ENCODE measurements around the gene KCNN1.

KCNN1 gene

GRCh38 chr19:17999684-18000479, 33.0 kb downstream of the KCNN1 start:
- no peak overlapping the region for H3K18ac ChIP-seq (ENCODE audit: low read length)
- no peak overlapping the region for H2BK12ac ChIP-seq (ENCODE audit: low read length)
- no peak overlapping the region for H3K4me2 ChIP-seq (ENCODE audit: low read length)
- no peak overlapping the region for H2AK5ac ChIP-seq (ENCODE audit: low read length)
- DNase-seq, result no peak
- no peak overlapping the region for H3K9ac ChIP-seq (ENCODE audit: low read length)
- no peak overlapping the region for H3K4ac ChIP-seq (ENCODE audit: low read depth, low read length)
- H3K36me3 ChIP-seq (ENCODE audit: control insufficient read depth in 1 of 2, insufficient read depth in 2 of 2, low read length in 2 of 2), result no peaks in the 10 kb centered on the region
- no peaks in the 10 kb centered on the region for H3K79me2 ChIP-seq (ENCODE audit: control insufficient read depth, insufficient read depth, low read length, poor library complexity)
- H3K27me3 ChIP-seq (ENCODE audit: insufficient read depth, low read length), result peaks cover 3% of the 10 kb centered on the region
- no peak overlapping the region for H2BK5ac ChIP-seq (ENCODE audit: low read depth, low read length, poor library complexity)
- no peak overlapping the region for H3K27ac ChIP-seq (ENCODE audit: low read depth, low read length)
- H2AFZ ChIP-seq (ENCODE audit: insufficient read depth, low read length, poor library complexity), result no peak overlapping the region
- H3K14ac ChIP-seq (ENCODE audit: low read length), result no peak overlapping the region
- H3K4me1 ChIP-seq (ENCODE audit: control insufficient read depth in 1 of 2, insufficient read depth in 2 of 2, low read length in 2 of 2), result peaks cover 0 to 6% of the 10 kb centered on the region in 2 experiments
- no peak overlapping the region for H4K8ac ChIP-seq (ENCODE audit: low read depth, low read length)
- no peak overlapping the region for H2BK120ac ChIP-seq (ENCODE audit: insufficient read depth, low read length, poor library complexity)
- H3K9me3 ChIP-seq (ENCODE audit: insufficient read depth, low read depth, low read length), result peaks cover 2% of the 10 kb centered on the region
- H3K23ac ChIP-seq (ENCODE audit: low read length), result no peak overlapping the region
- H4K12ac ChIP-seq (ENCODE audit: low read depth, low read length), result no peak overlapping the region
- H3K4me3 ChIP-seq (ENCODE audit: low read depth, low read length), result no peak overlapping the region
- WGBS (ENCODE audit: extremely low coverage, insufficient coverage, insufficient read length), result no CpG with 5 or more reads among the region's 21 CpGs
- no peaks in the 10 kb centered on the region for H3K79me1 ChIP-seq (ENCODE audit: low read length)
- H4K91ac ChIP-seq (ENCODE audit: low read depth, low read length), result no peak overlapping the region

GRCh38 chr19:18000480-18000914, 33.6 kb downstream of the KCNN1 start:
- Histone ChIP-seq H2BK5ac (ENCODE audit: low read depth, low read length, poor library complexity) (no peak overlapping the region), H2AFZ (ENCODE audit: insufficient read depth, low read length, poor library complexity) (no peak overlapping the region), H3K14ac (ENCODE audit: low read length) (no peak overlapping the region), H3K4me3 (ENCODE audit: low read depth, low read length) (no peak overlapping the region), H3K27me3 (ENCODE audit: insufficient read depth, low read length) (peaks cover 3% of the 10 kb centered on the region), H2AK5ac (ENCODE audit: low read length) (no peak overlapping the region), H2BK120ac (ENCODE audit: insufficient read depth, low read length, poor library complexity) (no peak overlapping the region), H3K4ac (ENCODE audit: low read depth, low read length) (no peak overlapping the region), H3K27ac (ENCODE audit: low read depth, low read length) (no peak overlapping the region), H3K4me1 (ENCODE audit: control insufficient read depth in 1 of 2, insufficient read depth in 2 of 2, low read length in 2 of 2) (peaks cover 0 to 6% of the 10 kb centered on the region in 2 experiments), H3K79me2 (ENCODE audit: control insufficient read depth, insufficient read depth, low read length, poor library complexity) (no peaks in the 10 kb centered on the region), H2BK12ac (ENCODE audit: low read length) (no peak overlapping the region), H3K4me2 (ENCODE audit: low read length) (no peak overlapping the region), H4K91ac (ENCODE audit: low read depth, low read length) (no peak overlapping the region), H3K79me1 (ENCODE audit: low read length) (no peaks in the 10 kb centered on the region), H3K36me3 (ENCODE audit: control insufficient read depth in 1 of 2, insufficient read depth in 2 of 2, low read length in 2 of 2) (no peaks in the 10 kb centered on the region), H4K8ac (ENCODE audit: low read depth, low read length) (no peak overlapping the region), H3K18ac (ENCODE audit: low read length) (no peak overlapping the region), H4K12ac (ENCODE audit: low read depth, low read length) (no peak overlapping the region), H3K23ac (ENCODE audit: low read length) (no peak overlapping the region), H3K9ac (ENCODE audit: low read length) (no peak overlapping the region), H3K9me3 (ENCODE audit: insufficient read depth, low read depth, low read length) (peaks cover 2% of the 10 kb centered on the region)
- no peak for DNase-seq
- WGBS (ENCODE audit: extremely low coverage, insufficient coverage, insufficient read length), result no CpG with 5 or more reads among the region's 17 CpGs

GRCh38 chr19:18000915-18001776, 34.2 kb downstream of the KCNN1 start:
- Histone ChIP-seq H4K8ac (ENCODE audit: low read depth, low read length) (peak overlapping the region; percentile 88), H3K4ac (ENCODE audit: low read depth, low read length) (no peak overlapping the region), H3K9me3 (ENCODE audit: insufficient read depth, low read depth, low read length) (peaks cover 2% of the 10 kb centered on the region), H3K14ac (ENCODE audit: low read length) (peak overlapping the region; percentile 49), H2BK5ac (ENCODE audit: low read depth, low read length, poor library complexity) (peak overlapping the region; percentile 9), H2AFZ (ENCODE audit: insufficient read depth, low read length, poor library complexity) (peak overlapping the region; percentile 71), H3K4me1 (ENCODE audit: control insufficient read depth in 1 of 2, insufficient read depth in 2 of 2, low read length in 2 of 2) (peaks cover 0 to 6% of the 10 kb centered on the region in 2 experiments), H4K91ac (ENCODE audit: low read depth, low read length) (peak overlapping the region; percentile 75), H3K79me1 (ENCODE audit: low read length) (no peaks in the 10 kb centered on the region), H3K27ac (ENCODE audit: low read depth, low read length) (no peak overlapping the region), H4K12ac (ENCODE audit: low read depth, low read length) (peak overlapping the region; percentile 31), H2BK12ac (ENCODE audit: low read length) (no peak overlapping the region), H2AK5ac (ENCODE audit: low read length) (no peak overlapping the region), H3K23ac (ENCODE audit: low read length) (no peak overlapping the region), H3K36me3 (ENCODE audit: control insufficient read depth in 1 of 2, insufficient read depth in 2 of 2, low read length in 2 of 2) (no peaks in the 10 kb centered on the region), H3K27me3 (ENCODE audit: insufficient read depth, low read length) (peaks cover 3% of the 10 kb centered on the region), H3K79me2 (ENCODE audit: control insufficient read depth, insufficient read depth, low read length, poor library complexity) (no peaks in the 10 kb centered on the region), H2BK120ac (ENCODE audit: insufficient read depth, low read length, poor library complexity) (no peak overlapping the region), H3K4me2 (ENCODE audit: low read length) (peak overlapping the region; percentile 85), H3K4me3 (ENCODE audit: low read depth, low read length) (peak overlapping the region; percentile 60), H3K9ac (ENCODE audit: low read length) (no peak overlapping the region), H3K18ac (ENCODE audit: low read length) (no peak overlapping the region)
- DNase-seq, result peak; percentile 79 to 88
- no CpG with 5 or more reads among the region's 105 CpGs for WGBS (ENCODE audit: extremely low coverage, insufficient coverage, insufficient read length)

- no peak overlapping the region for H4K12ac ChIP-seq (ENCODE audit: low read depth, low read length)
- no peak overlapping the region for H3K27ac ChIP-seq (ENCODE audit: low read depth, low read length)
- no peak overlapping the region for H2BK5ac ChIP-seq (ENCODE audit: low read depth, low read length, poor library complexity)
- H3K23ac ChIP-seq (ENCODE audit: low read length), result no peak overlapping the region
- H3K4me1 ChIP-seq (ENCODE audit: control insufficient read depth in 1 of 2, insufficient read depth in 2 of 2, low read length in 2 of 2), result peaks cover 0 to 6% of the 10 kb centered on the region in 2 experiments
- no CpG with 5 or more reads among the region's 15 CpGs for WGBS (ENCODE audit: extremely low coverage, insufficient coverage, insufficient read length)
- H3K18ac ChIP-seq (ENCODE audit: low read length), result no peak overlapping the region
- H4K91ac ChIP-seq (ENCODE audit: low read depth, low read length), result no peak overlapping the region
- DNase-seq, result peak in 1 of 2 donors; percentile 30
- no peak overlapping the region for H3K4me3 ChIP-seq (ENCODE audit: low read depth, low read length)
- H3K4ac ChIP-seq (ENCODE audit: low read depth, low read length), result no peak overlapping the region
- H4K8ac ChIP-seq (ENCODE audit: low read depth, low read length), result no peak overlapping the region
- no peak overlapping the region for H2AFZ ChIP-seq (ENCODE audit: insufficient read depth, low read length, poor library complexity)
- peaks cover 2% of the 10 kb centered on the region for H3K9me3 ChIP-seq (ENCODE audit: insufficient read depth, low read depth, low read length)
- no peak overlapping the region for H3K14ac ChIP-seq (ENCODE audit: low read length)
- H2BK12ac ChIP-seq (ENCODE audit: low read length), result no peak overlapping the region
- H2BK120ac ChIP-seq (ENCODE audit: insufficient read depth, low read length, poor library complexity), result no peak overlapping the region
- H3K36me3 ChIP-seq (ENCODE audit: control insufficient read depth in 1 of 2, insufficient read depth in 2 of 2, low read length in 2 of 2), result no peaks in the 10 kb centered on the region
- H3K27me3 ChIP-seq (ENCODE audit: insufficient read depth, low read length), result peaks cover 3% of the 10 kb centered on the region
- H3K4me2 ChIP-seq (ENCODE audit: low read length), result peak overlapping the region; percentile 85
- no peaks in the 10 kb centered on the region for H3K79me2 ChIP-seq (ENCODE audit: control insufficient read depth, insufficient read depth, low read length, poor library complexity)
- no peak overlapping the region for H2AK5ac ChIP-seq (ENCODE audit: low read length)
- no peaks in the 10 kb centered on the region for H3K79me1 ChIP-seq (ENCODE audit: low read length)
- H3K9ac ChIP-seq (ENCODE audit: low read length), result no peak overlapping the region
These were observed 35.0 kb downstream of the KCNN1 start for GRCh38 chr19:18001777-18002345.

Data from trophoblast cell (in vitro differentiated cells and primary cell).